Keratinocyte (primary cell): ENCODE data around the gene CPA5. TPM values are rescaled to one million over a fixed set of nuclear protein-coding genes. Genes with fewer than 3 reads are reported as not detected.
A peak's percentile ranks its signal among the peaks of the same experiment; 100 is the strongest.

Source experiments
- DNase-seq: peaks from one replicate; pipeline ENCODE4 v3.0.0-alpha.2; 2011; ENCODE audit warnings: low read depth, missing footprints, low spot score
- FAIRE-seq: peaks from 2 replicates; lab custom pipeline; 2011; peaks lifted over from hg19 to GRCh38; lab: Jason Lieb, UNC
- H2AFZ ChIP-seq: 2 replicates; pipeline ENCODE4 v1.6.0; 2012; ENCODE audit warnings: low read length, control low read depth, inconsistent platforms; ENCODE audit not compliant: control insufficient read depth
- H3K27ac ChIP-seq: 2 replicates; pipeline ENCODE4 v1.5.1; 2011; ENCODE audit warnings: low read length; ENCODE audit not compliant: control insufficient read depth, insufficient read depth
- H3K27me3 ChIP-seq: 3 replicates; pipeline ENCODE4 v1.6.0; 2011; ENCODE audit warnings: low read length; ENCODE audit not compliant: control insufficient read depth, insufficient read depth; ENCODE audit errors: extremely low read depth
- H3K36me3 ChIP-seq, 2 experiments: 2 replicates in 1 of 2; 3 replicates in 1 of 2; pipeline ENCODE4 v1.5.1; 2011; ENCODE audit warnings: low read length in 2 of 2, mild to moderate bottlenecking in 1 of 2; ENCODE audit not compliant: control insufficient read depth in 2 of 2, insufficient read depth in 2 of 2; ENCODE audit errors: extremely low read depth in 1 of 2
- H3K4me1 ChIP-seq: 3 replicates; pipeline ENCODE4 v1.5.1; 2011; ENCODE audit warnings: low read length; ENCODE audit not compliant: control insufficient read depth, insufficient read depth; ENCODE audit errors: extremely low read depth
- H3K4me2 ChIP-seq: 3 replicates; pipeline ENCODE4 v1.6.0; 2011; ENCODE audit warnings: low read depth, low read length; ENCODE audit not compliant: control insufficient read depth, insufficient read depth; ENCODE audit errors: extremely low read depth
- H3K4me3 ChIP-seq, 3 experiments: fragments of 200-600 bp in 1 of 3; sonication (generic) in 1 of 3; 2 replicates in 2 of 3; 3 replicates in 1 of 3; pipeline ENCODE4 v1.5.1; 2011 to 2016; ENCODE audit warnings: low read length in 3 of 3, mild to moderate bottlenecking in 3 of 3, control low read depth in 2 of 3, inconsistent platforms in 1 of 3, low read depth in 1 of 3, mixed read lengths in 1 of 3, mixed run types in 1 of 3, moderate library complexity in 1 of 3; ENCODE audit not compliant: control insufficient read depth in 2 of 3, insufficient read depth in 2 of 3; ENCODE audit errors: extremely low read depth in 1 of 3
- H3K79me2 ChIP-seq: 2 replicates; pipeline ENCODE4 v1.6.0; 2012; ENCODE audit warnings: low read length; ENCODE audit not compliant: control insufficient read depth, insufficient read depth
- H3K9ac ChIP-seq: 3 replicates; pipeline ENCODE4 v1.6.0; 2011; ENCODE audit warnings: low read length; ENCODE audit not compliant: control insufficient read depth, insufficient read depth; ENCODE audit errors: extremely low read depth
- H3K9me1 ChIP-seq: 3 replicates; pipeline ENCODE4 v1.6.0; 2011; ENCODE audit warnings: low read length; ENCODE audit not compliant: control insufficient read depth, insufficient read depth; ENCODE audit errors: extremely low read depth
- H3K9me3 ChIP-seq: 2 replicates; pipeline ENCODE4 v1.5.1; 2012; ENCODE audit warnings: low read depth, low read length; ENCODE audit not compliant: control insufficient read depth
- H4K20me1 ChIP-seq: 3 replicates; pipeline ENCODE4 v1.6.0; 2011; ENCODE audit warnings: low read length; ENCODE audit not compliant: control insufficient read depth, insufficient read depth; ENCODE audit errors: extremely low read depth
- EZH2 ChIP-seq: IDR thresholded peaks from one replicate; pipeline ENCODE4 v1.6.1; 2012; ENCODE audit warnings: inconsistent platforms, mild to moderate bottlenecking, low read length, moderate library complexity
- dilution Hi-C: fragments of 300-500 bp; cut with MboI; formaldehyde crosslinking; loops from one replicate; pipeline ENCODE4 v1.7.0; 2020; ENCODE audit warnings: low sequenced_read_pairs; ENCODE audit not compliant: extremely low pct_ligation_motif_present
- polyA plus RNA-seq, 5 experiments: library from polyadenylated mRNA; depleted of rRNA in 3 of 5; stranded (reverse) in 3 of 5; stranded (forward) in 1 of 5; unstranded in 1 of 5; fragments of >200 nt; gene quantifications; 1 replicate in 1 of 5; 2 replicates in 3 of 5; 3 replicates in 1 of 5; pipeline versions ENCODE4 v1.2.1 to v1.2.3, GENCODE V29; 2011 to 2012; ENCODE audit warnings: missing spikeins in 2 of 5, low read depth in 1 of 5, low replicate concordance in 1 of 5
- TF ChIP-seq, protein P1 (sequence below), 3 experiments: IDR thresholded peaks in 1 of 3; conservative IDR thresholded peaks in 1 of 3; optimal IDR thresholded peaks in 1 of 3; 2 replicates in 2 of 3; 3 replicates in 1 of 3; pipeline versions ENCODE3 to v1.5.1; 2011; ENCODE audit warnings: low read length in 3 of 3, mild to moderate bottlenecking in 3 of 3, moderate library complexity in 2 of 3, control low read depth in 1 of 3, inconsistent platforms in 1 of 3; ENCODE audit not compliant: insufficient read depth in 2 of 3; ENCODE audit errors: extremely low read depth in 1 of 3

The CPA5 gene
- polyA plus RNA-seq, 1 donor (not counting 4 experiments of a cell fraction or from before 2014, with no cell fraction given) = 0.24 TPM

DNA sequence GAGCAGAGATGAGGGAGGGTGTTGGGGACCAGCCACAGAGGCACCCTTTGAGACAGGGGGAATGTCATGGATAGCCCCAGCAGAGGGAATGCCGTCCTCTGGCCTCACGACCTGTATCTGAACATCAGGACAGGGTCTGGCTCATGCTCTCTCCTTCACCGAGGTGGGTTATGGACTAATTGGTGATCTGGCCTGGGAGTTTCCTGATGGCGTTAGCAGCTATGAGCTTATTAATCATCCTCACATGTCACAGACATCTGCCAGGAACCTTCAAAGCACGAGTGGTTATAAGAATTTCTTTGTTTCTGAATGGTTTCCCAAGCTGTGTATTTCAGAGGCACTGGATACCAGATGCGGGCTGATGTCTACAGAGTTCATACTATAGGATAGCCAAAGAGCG lies 44.8 kb upstream of the CPA5 start:
- Histone ChIP-seq H3K79me2 (peaks cover 19% of the 10 kb centered on the region), H3K9me3 (no peaks in the 10 kb centered on the region), H3K36me3 (peaks cover 53 to 55% of the 10 kb centered on the region in 2 experiments), H3K4me2 (no peak overlapping the region), H2AFZ (no peak overlapping the region), H3K4me3 (no peak overlapping the region), H3K9me1 (no peaks in the 10 kb centered on the region), H4K20me1 (peaks cover 8% of the 10 kb centered on the region), H3K4me1 (peaks cover 5% of the 10 kb centered on the region), H3K27me3 (no peaks in the 10 kb centered on the region), H3K9ac (no peak overlapping the region), H3K27ac (no peak overlapping the region)
- DNase-seq (no peak), FAIRE-seq (peak; percentile 13)
- TF ChIP-seq, protein P1, sequence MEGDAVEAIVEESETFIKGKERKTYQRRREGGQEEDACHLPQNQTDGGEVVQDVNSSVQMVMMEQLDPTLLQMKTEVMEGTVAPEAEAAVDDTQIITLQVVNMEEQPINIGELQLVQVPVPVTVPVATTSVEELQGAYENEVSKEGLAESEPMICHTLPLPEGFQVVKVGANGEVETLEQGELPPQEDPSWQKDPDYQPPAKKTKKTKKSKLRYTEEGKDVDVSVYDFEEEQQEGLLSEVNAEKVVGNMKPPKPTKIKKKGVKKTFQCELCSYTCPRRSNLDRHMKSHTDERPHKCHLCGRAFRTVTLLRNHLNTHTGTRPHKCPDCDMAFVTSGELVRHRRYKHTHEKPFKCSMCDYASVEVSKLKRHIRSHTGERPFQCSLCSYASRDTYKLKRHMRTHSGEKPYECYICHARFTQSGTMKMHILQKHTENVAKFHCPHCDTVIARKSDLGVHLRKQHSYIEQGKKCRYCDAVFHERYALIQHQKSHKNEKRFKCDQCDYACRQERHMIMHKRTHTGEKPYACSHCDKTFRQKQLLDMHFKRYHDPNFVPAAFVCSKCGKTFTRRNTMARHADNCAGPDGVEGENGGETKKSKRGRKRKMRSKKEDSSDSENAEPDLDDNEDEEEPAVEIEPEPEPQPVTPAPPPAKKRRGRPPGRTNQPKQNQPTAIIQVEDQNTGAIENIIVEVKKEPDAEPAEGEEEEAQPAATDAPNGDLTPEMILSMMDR (optimal IDR thresholded peaks at IDR 0.05 in 1 of 3, IDR thresholded peaks at IDR 0.05 in 1 of 3, conservative IDR thresholded peaks at IDR 0.05 in 1 of 3; ENCODE audit: extremely low read depth in 1 of 3, insufficient read depth in 2 of 3, low read length in 3 of 3) = no peak
- TF ChIP-seq EZH2 = no peak
- dilution Hi-C loops = no loop called here

DNA sequence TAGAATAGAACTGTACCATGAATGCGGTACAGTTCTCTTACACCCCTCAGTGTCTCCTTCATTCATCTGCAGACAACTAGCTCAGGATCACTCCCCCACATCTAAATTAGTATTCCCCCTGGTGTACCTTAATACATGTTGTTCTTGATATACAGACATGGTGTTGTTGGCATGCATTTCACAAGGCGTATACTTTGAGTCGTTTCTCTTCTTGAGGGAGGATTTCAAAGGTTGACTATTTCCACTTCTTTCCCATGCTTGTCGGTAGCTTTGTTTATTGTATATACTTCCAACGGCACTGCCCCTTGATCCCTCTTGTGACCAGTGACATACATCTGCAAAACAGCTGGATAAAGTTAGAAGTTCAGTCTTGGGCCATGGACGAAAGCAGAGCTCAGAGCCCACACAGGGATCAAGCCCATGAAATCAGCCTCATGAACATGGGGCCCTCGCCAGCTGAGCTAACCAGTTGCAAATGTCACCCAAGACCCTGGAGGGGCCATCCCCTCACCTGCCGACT lies 43.1 kb upstream of the CPA5 start:
- H3K9me3 ChIP-seq = no peaks in the 10 kb centered on the region

More for the DNA sequence above, 43.1 kb upstream of the CPA5 start:
- Histone ChIP-seq H3K4me3 (no peak overlapping the region), H3K4me1 (no peaks in the 10 kb centered on the region), H3K4me2 (no peak overlapping the region), H3K79me2 (peaks cover 5% of the 10 kb centered on the region), H3K36me3 (peaks cover 53% of the 10 kb centered on the region in 2 experiments), H3K9me1 (no peaks in the 10 kb centered on the region), H2AFZ (no peak overlapping the region), H3K27me3 (no peaks in the 10 kb centered on the region), H3K9ac (no peak overlapping the region), H3K27ac (no peak overlapping the region), H4K20me1 (peaks cover 3% of the 10 kb centered on the region)
- no peak for TF ChIP-seq EZH2
- TF ChIP-seq, protein P1 (optimal IDR thresholded peaks at IDR 0.05 in 1 of 3, IDR thresholded peaks at IDR 0.05 in 1 of 3, conservative IDR thresholded peaks at IDR 0.05 in 1 of 3; ENCODE audit: extremely low read depth in 1 of 3, insufficient read depth in 2 of 3, low read length in 3 of 3) = no peak
- dilution Hi-C loops = no loop called here
- no peak for FAIRE-seq
- no peak for DNase-seq
